Immature natural killer cell (primary cell): Measurements from ENCODE around the gene UQCR11. TPM values are rescaled to one million over a fixed set of nuclear protein-coding genes. Genes with fewer than 3 reads are reported as not detected.
A peak's percentile ranks its signal among the peaks of the same experiment; 100 is the strongest.

Experiments
- DNase-seq, 3 donors: peaks; one replicate each; pipeline ENCODE4 v3.0.0; 2022; ENCODE audit warnings: mixed read lengths in 1 of 3
- H3K27ac Mint-ChIP-seq, 6 donors: one replicate each; pipeline ENCODE4 v1.8.0; 2020; ENCODE audit warnings: mixed read lengths in 6 of 6, mild to moderate bottlenecking in 5 of 6, inconsistent platforms in 4 of 6, moderate library complexity in 3 of 6
- H3K27me3 Mint-ChIP-seq, 3 donors: one replicate each; pipeline ENCODE4 v1.8.0; 2020 to 2021; ENCODE audit warnings: low read depth in 3 of 3, mild to moderate bottlenecking in 3 of 3, mixed read lengths in 3 of 3, moderate library complexity in 3 of 3, inconsistent platforms in 1 of 3
- H3K36me3 Mint-ChIP-seq, 3 donors: one replicate each; pipeline ENCODE4 v1.8.0; 2020; ENCODE audit warnings: mixed read lengths in 3 of 3, inconsistent platforms in 2 of 3, mild to moderate bottlenecking in 2 of 3
- H3K4me1 Mint-ChIP-seq, 2 donors: one replicate each; pipeline ENCODE4 v1.8.0; 2020; ENCODE audit warnings: inconsistent platforms in 2 of 2, mild to moderate bottlenecking in 2 of 2, mixed read lengths in 2 of 2, moderate library complexity in 1 of 2
- H3K4me3 Mint-ChIP-seq, 5 donors: one replicate each; pipeline ENCODE4 v1.8.0; 2020; ENCODE audit warnings: mild to moderate bottlenecking in 5 of 5, mixed read lengths in 5 of 5, inconsistent platforms in 3 of 5, moderate library complexity in 3 of 5
- H3K9me3 Mint-ChIP-seq, 6 donors: one replicate each; pipeline ENCODE4 v1.8.0; 2020; ENCODE audit warnings: mild to moderate bottlenecking in 6 of 6, mixed read lengths in 6 of 6, inconsistent platforms in 4 of 6, moderate library complexity in 3 of 6
- polyA plus RNA-seq, 3 donors: library from polyadenylated mRNA; unstranded; fragments of 300-500 nt; fragmentation: Illumina TruSeq; gene quantifications; one replicate each; pipeline ENCODE4 v1.2.3, GENCODE V29; 2021

UQCR11 gene
- polyA plus RNA-seq, 3 donors from 2014 or later = 572 to 1,041 (median 633) TPM

GRCh38 chr19:1602091-1602707, 3.1 kb downstream of the UQCR11 start:
- H3K27me3 Mint-ChIP-seq = peaks cover 8 to 16% (median 12%) of the 10 kb centered on the region in 3 donors
- no peaks in the 10 kb centered on the region for H3K9me3 Mint-ChIP-seq
- peaks cover 33 to 37% of the 10 kb centered on the region in 2 donors for H3K4me1 Mint-ChIP-seq
- no peak overlapping the region for H3K27ac Mint-ChIP-seq
- DNase-seq = no peak
- H3K4me3 Mint-ChIP-seq = peak overlapping the region in 1 of 5 donors; percentile 77
- H3K36me3 Mint-ChIP-seq = peaks cover 0 to 6% (median 5%) of the 10 kb centered on the region in 3 donors

- no peak overlapping the region for H3K27ac Mint-ChIP-seq
- peak overlapping the region in 1 of 5 donors; percentile 3 for H3K4me3 Mint-ChIP-seq
Measured at GRCh38 chr19:1601613-1602064, 3.6 kb downstream of the UQCR11 start.

GRCh38 chr19:1599460-1599846, 5.8 kb downstream of the UQCR11 start:
- H3K4me3 Mint-ChIP-seq = no peak overlapping the region
- H3K27me3 Mint-ChIP-seq = peaks cover 0 to 3% (median 2%) of the 10 kb centered on the region in 3 donors
- H3K4me1 Mint-ChIP-seq = peaks cover 15 to 17% of the 10 kb centered on the region in 2 donors
- no peak overlapping the region for H3K27ac Mint-ChIP-seq
- H3K9me3 Mint-ChIP-seq = no peaks in the 10 kb centered on the region
- no peak for DNase-seq
- peaks cover 0 to 7% (median 5%) of the 10 kb centered on the region in 3 donors for H3K36me3 Mint-ChIP-seq

More at GRCh38 chr19:1601613-1602064, 3.6 kb downstream of the UQCR11 start:
- Mint-ChIP-seq H3K36me3 (peaks cover 0 to 7% (median 5%) of the 10 kb centered on the region in 3 donors), H3K9me3 (no peaks in the 10 kb centered on the region), H3K4me1 (peaks cover 28 to 33% of the 10 kb centered on the region in 2 donors), H3K27me3 (peaks cover 8 to 14% (median 12%) of the 10 kb centered on the region in 3 donors)
- no peak for DNase-seq

- H3K27me3 Mint-ChIP-seq = peaks cover 0 to 2% (median 2%) of the 10 kb centered on the region in 3 donors
- no peak overlapping the region for H3K4me3 Mint-ChIP-seq
- peaks cover 0 to 7% (median 5%) of the 10 kb centered on the region in 3 donors for H3K36me3 Mint-ChIP-seq
- no peak for DNase-seq
- no peaks in the 10 kb centered on the region for H3K9me3 Mint-ChIP-seq
- peaks cover 14 to 15% of the 10 kb centered on the region in 2 donors for H3K4me1 Mint-ChIP-seq
- H3K27ac Mint-ChIP-seq = no peak overlapping the region
Measured at GRCh38 chr19:1598777-1599459, 6.3 kb downstream of the UQCR11 start.

- peak overlapping the region in 4 of 5 donors; percentile 39 to 93 (median 91) for H3K4me3 Mint-ChIP-seq
- H3K27me3 Mint-ChIP-seq = peaks cover 6 to 12% (median 6%) of the 10 kb centered on the region in 3 donors
- no peak for DNase-seq
- no peaks in the 10 kb centered on the region for H3K9me3 Mint-ChIP-seq
- H3K27ac Mint-ChIP-seq = peak overlapping the region in 4 of 6 donors; percentile 35 to 94 (median 86)
- H3K4me1 Mint-ChIP-seq = peaks cover 16 to 25% of the 10 kb centered on the region in 2 donors
- H3K36me3 Mint-ChIP-seq = peaks cover 0 to 7% (median 5%) of the 10 kb centered on the region in 3 donors
Measured at GRCh38 chr19:1593501-1593772, 11.8 kb downstream of the UQCR11 start.

- peaks cover 16 to 27% of the 10 kb centered on the region in 2 donors for H3K4me1 Mint-ChIP-seq
- H3K4me3 Mint-ChIP-seq = peak within 1 kb of the TSS; percentile 91 to 93 (median 92)
- H3K9me3 Mint-ChIP-seq = no peaks in the 10 kb centered on the region
Measured at GRCh38 chr19:1592755-1593500, 12.3 kb downstream of the UQCR11 start, which contains the start of gene MBD3. MBD3 (minus strand) TSS chr19:1592865; CDS start chr19:1592631, 234 bp downstream.

GRCh38 chr19:1592024-1592754, 13.1 kb downstream of the UQCR11 start:
- Mint-ChIP-seq H3K36me3 (peaks cover 0 to 2% (median under 1%) of the 10 kb centered on the region in 3 donors), H3K4me1 (peaks cover 16 to 29% of the 10 kb centered on the region in 2 donors), H3K27me3 (peaks cover 6 to 12% (median 6%) of the 10 kb centered on the region in 3 donors), H3K4me3 (peak overlapping the region; percentile 79 to 86 (median 80)), H3K27ac (peak overlapping the region; percentile 74 to 91 (median 84)), H3K9me3 (no peaks in the 10 kb centered on the region)
- DNase-seq = peak; percentile 85 to 90 (median 90)

More at GRCh38 chr19:1592755-1593500, 12.3 kb downstream of the UQCR11 start, which contains the start of gene MBD3:
- Mint-ChIP-seq H3K27me3 (peaks cover 6 to 12% (median 6%) of the 10 kb centered on the region in 3 donors), H3K36me3 (peaks cover 0 to 7% (median 5%) of the 10 kb centered on the region in 3 donors), H3K27ac (peak within 1 kb of the TSS; percentile 78 to 94 (median 91))
- DNase-seq = peak; percentile 88 to 92 (median 90)

DNA sequence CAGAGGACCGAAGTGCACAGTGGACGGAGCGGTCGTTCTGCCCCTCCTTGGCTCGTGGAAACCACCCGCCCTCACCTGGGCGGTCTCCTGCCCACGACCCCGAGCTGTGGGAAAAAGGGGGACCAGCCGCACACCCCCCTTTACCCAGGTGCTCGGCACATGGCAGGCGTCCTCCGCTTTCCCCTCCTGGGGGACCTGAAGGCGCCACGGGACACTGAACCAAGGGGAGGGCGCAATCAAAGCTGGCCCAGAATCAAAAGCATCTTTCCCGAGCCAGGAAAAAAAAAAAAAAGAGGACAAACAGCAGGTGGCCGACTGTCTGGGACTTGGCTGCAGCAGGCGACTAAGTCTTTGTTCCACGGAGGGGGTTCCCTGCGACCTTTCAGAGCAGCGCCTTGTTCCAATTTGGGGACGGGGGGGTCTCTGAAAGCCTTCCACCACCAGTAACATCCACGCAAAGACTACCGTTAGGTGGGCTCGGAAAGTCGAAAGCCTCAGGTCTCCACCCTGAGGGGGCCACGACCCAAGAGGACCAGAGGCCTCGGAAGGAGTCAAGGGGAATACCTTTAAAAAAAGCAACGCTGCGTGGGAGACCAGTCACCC, 13.7 kb downstream of the UQCR11 start:
- Mint-ChIP-seq H3K27ac (peak overlapping the region; percentile 74 to 91 (median 84)), H3K36me3 (no peaks in the 10 kb centered on the region), H3K4me3 (peak overlapping the region; percentile 79 to 86 (median 80)), H3K27me3 (peaks cover 6 to 12% (median 6%) of the 10 kb centered on the region in 3 donors), H3K4me1 (peaks cover 16 to 29% of the 10 kb centered on the region in 2 donors), H3K9me3 (no peaks in the 10 kb centered on the region)
- no peak for DNase-seq

- peak overlapping the region; percentile 79 to 86 (median 80) for H3K4me3 Mint-ChIP-seq
- DNase-seq = peak in 1 of 3 donors; percentile 9
- no peaks in the 10 kb centered on the region for H3K36me3 Mint-ChIP-seq
- peak overlapping the region; percentile 50 to 91 (median 83) for H3K27ac Mint-ChIP-seq
- no peaks in the 10 kb centered on the region for H3K9me3 Mint-ChIP-seq
- H3K27me3 Mint-ChIP-seq = peaks cover 6 to 12% (median 6%) of the 10 kb centered on the region in 3 donors
- peaks cover 20 to 32% of the 10 kb centered on the region in 2 donors for H3K4me1 Mint-ChIP-seq
Measured at GRCh38 chr19:1590641-1591397, 14.4 kb downstream of the UQCR11 start.

GRCh38 chr19:1587872-1588271, 17.4 kb downstream of the UQCR11 start:
- no peak for DNase-seq
- H3K27me3 Mint-ChIP-seq = peaks cover 3 to 9% (median 3%) of the 10 kb centered on the region in 3 donors
- no peak overlapping the region for H3K4me3 Mint-ChIP-seq
- peak overlapping the region in 1 of 6 donors; percentile 39 for H3K27ac Mint-ChIP-seq
- no peaks in the 10 kb centered on the region for H3K9me3 Mint-ChIP-seq
- peaks cover 0 to 4% (median 0%) of the 10 kb centered on the region in 3 donors for H3K36me3 Mint-ChIP-seq
- peaks cover 19 to 29% of the 10 kb centered on the region in 2 donors for H3K4me1 Mint-ChIP-seq

- DNase-seq = no peak
- no peak overlapping the region for H3K4me3 Mint-ChIP-seq
- H3K4me1 Mint-ChIP-seq = peaks cover 5 to 14% of the 10 kb centered on the region in 2 donors
- H3K36me3 Mint-ChIP-seq = peaks cover 0 to 4% (median 3%) of the 10 kb centered on the region in 3 donors
- peaks cover 0 to 2% (median 0%) of the 10 kb centered on the region in 3 donors for H3K27me3 Mint-ChIP-seq
- H3K27ac Mint-ChIP-seq = no peak overlapping the region
- H3K9me3 Mint-ChIP-seq = no peaks in the 10 kb centered on the region
Measured at GRCh38 chr19:1585243-1585580, 20.1 kb downstream of the UQCR11 start.
